GM18519 (cell line): ENCODE data around the gene NR6A1.

Source experiments
- ATAC-seq: cut with Tn5 transposase; IDR thresholded peaks from one replicate; pipeline ENCODE4 v1.9.1; 2021; ENCODE audit warnings: mild to moderate bottlenecking, moderate library complexity; ENCODE audit not compliant: unreplicated experiment, low FRiP score

The NR6A1 gene

DNA sequence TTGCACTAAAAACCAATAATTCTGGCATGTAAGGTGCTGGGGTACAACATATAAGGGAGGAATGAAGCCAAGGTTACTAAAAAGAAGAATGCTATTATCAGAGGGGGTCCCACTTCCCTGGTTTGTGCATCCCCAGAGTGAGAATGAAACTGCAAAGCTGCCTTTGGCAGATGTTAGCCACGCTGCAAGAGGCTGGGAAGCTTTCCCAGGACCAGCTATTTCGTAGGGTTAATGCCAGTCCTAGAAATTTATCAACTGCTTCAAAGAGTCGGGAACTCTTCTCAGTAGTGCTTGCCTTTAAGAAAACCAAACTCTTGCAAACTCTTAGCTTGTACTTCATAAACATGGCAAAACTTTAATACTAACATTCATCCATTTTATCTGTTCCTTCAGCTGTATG lies 176.4 kb downstream of the NR6A1 start:
- no peak for ATAC-seq

DNA sequence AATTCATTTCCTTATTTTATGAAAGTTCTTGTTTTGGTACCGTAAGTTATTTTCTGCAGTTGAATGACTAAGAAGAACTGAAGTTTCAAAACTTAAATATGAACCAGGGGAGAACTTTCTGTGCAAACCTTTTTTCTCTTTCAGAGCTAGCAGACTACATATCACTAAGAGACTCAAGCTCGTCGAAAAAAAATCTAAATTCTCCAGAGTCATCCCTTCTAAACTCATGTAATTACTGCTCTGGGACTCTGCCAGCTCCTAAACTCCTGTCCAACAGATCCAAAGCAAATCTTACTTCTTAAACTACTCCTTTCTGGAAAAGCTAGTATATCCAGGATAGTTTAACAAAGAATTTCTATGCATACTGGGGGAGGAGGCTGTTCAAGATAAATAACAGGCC lies 176.9 kb downstream of the NR6A1 start:
- ATAC-seq = no peak

DNA sequence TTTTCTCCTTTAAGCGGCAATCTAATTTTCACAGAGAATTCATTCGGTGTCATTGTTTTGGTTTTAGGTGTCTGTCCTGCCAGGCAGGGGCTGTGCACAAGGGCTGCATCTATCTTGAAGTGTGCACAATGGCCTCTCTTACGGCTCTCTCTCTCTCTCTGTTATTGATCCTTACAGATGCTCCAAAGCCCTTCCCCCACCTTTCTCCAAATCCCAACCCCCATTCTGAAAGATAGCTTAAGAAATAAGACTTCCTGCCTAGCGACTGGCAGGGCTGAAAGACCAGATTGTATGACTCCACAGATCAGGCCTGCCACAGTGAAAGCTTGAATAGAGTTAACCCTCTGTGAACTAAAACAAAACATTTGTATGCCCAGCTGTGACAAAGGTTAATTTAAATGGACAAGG lies 177.5 kb downstream of the NR6A1 start:
- ATAC-seq = no peak

DNA sequence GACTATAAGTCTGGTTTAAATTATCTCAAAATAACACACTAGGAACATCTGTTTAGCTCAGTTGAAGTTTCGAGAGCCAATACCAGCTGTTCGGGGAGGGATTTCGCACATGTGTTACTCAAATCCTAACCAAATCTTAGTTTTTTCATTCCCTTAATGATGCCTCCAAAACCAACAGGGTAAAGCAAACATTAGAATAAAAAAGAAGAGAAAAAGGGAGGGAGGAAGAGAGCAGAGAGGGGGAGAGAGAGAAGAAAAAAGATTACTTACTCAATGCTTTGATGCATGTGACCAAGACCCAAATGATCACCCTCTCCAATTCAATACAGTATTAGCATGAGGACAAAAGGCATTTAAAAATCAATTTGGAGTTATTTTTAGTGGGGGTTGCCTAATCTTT lies 177.9 kb downstream of the NR6A1 start:
- ATAC-seq = no peak

DNA sequence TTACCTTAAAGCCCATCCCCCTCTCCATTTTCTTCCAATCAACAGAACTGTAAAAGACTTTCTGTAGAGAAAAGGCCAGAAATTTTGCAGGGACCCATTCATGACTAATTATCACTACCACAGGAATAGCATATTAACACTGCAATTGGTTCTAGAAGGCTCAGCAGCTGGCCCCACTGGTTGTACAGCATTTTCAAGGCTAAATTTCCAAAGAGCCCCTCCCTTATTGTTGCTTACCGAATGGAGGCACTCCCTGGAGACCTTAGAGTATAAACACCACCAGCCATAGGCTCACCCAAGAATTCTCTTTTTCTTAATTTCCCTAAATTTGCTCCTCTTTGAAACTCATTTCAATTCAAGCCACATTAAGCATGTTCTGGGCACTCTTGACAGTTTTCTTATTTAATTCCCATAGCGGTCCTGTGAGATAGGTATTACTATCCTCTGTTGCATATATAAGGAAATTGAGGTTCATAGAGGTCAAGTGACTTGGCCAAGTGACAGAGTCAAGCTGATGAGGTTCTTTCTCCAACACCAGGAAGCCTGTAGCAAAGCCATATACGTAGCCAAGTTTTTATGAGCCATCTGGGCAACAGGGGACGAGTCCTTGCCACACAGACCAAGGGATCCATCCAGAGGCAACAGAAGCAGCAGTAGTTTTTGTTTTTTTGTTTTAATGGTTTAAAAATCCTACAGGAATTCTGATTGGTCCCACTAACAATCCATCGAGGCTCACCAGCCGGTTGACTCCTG lies 180.0 kb downstream of the NR6A1 start:
- no peak for ATAC-seq

DNA sequence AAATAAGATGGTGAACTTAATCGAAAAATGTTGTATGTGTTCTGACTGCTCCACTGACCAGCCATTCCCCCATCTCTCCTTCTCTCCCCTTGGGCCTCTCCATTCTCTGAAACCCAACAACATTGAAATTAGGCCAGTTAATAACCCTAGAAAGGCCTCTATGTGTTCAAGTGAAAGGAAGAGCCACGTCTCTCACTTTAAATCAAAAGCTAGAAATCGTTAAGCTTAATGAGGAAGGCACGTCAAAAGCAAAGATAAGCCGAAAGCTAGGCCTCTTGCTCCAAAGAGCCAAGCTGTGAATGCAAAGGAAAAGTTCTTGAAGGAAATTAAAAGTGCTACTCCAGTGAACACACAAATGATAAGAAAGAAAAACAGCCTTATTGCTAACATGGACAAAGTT lies 186.5 kb downstream of the NR6A1 start:
- ATAC-seq = no peak

DNA sequence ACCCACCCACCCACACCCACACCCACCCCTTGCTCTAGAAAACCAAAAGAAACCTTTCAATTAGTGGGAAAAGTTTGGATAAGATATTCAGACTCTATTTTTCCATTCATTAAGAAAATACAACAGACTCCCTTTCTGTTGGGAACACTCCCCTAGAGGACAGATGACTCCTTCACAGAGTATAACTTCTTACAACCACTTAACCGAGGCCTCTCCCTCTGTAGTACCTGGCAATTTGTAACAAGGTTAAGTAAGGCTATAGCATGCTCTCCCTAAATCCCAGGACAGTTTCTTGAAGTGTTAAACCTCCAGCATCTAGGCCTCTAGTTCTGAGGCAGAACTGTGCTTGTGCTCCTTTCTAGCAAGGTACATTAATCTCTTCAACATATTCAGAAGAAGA lies 188.0 kb downstream of the NR6A1 start:
- no peak for ATAC-seq

DNA sequence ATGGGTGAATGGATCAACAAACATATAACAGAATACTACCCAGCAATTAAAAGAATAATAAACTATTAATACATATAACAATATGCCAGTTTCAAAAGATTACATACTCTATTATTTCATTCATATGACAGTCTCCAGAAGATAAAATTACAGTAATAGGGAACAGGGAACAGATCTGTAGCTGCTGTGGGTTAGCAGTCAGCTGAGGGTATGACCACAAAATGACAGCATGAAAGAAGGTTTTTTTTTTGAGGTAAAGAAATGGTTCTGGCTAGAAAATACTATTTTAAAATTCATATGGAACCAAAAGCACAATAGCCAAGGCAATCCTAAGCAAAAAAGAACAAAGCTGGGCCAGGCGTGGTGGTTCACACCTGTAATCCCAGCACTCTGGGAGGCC lies 190.9 kb downstream of the NR6A1 start:
- no peak for ATAC-seq

DNA sequence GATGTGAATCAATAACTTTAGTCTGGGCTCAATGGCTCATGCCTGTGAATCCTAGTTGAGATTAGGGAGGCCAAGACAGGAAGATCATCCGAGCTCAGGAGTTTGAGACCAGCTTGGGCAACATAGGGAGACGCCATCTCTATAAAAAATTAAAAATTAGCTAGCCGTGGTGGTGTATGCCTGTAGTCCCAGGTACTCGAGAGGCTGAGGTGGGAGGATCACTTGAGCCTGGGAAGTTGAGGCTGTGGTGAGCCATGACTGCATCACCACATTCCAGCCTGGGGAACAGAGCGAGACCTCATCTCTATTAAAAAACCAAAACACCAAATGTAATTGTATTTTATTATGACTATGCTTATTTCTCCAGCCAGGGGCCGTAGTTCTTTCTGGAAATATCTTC lies 194.4 kb downstream of the NR6A1 start:
- ATAC-seq = no peak

DNA sequence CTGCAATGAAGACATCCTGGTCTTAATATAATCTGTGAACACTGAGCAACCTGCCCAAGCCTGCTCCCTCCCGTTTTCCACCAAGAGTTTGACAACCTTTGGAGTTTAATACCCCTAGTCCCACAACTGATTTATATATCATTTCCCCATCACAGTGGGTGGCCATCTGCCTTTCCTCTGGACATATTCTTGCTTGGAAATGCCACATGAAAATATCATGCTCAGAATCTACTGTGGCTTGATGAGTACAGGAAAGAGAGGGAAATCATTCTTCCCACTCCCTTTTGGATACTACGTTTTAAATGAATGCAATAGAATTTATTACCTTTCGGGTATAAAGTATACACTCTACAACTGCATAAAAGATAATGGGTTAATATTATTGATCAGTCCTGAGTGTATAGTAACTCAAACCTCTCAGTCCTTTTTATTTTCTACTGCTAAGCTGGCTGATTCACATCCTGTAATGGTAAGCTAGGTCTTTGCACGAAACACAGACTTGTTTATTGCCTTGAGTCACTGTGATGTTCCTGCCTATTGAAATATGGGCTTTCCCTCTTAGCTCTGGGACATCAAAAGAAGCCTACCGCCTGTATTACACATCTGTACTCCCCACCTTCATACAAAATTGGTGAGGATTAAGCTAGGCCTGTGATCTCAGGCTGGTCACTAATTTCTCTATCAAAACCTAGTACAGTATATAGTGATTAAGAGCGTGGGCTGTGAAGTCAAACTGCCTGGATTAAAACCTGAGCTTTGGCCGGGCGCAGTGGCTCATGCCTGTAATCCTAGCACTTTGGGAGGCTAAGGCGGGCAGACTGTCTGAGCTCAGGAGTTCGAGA lies 196.4 kb downstream of the NR6A1 start:
- ATAC-seq = no peak

DNA sequence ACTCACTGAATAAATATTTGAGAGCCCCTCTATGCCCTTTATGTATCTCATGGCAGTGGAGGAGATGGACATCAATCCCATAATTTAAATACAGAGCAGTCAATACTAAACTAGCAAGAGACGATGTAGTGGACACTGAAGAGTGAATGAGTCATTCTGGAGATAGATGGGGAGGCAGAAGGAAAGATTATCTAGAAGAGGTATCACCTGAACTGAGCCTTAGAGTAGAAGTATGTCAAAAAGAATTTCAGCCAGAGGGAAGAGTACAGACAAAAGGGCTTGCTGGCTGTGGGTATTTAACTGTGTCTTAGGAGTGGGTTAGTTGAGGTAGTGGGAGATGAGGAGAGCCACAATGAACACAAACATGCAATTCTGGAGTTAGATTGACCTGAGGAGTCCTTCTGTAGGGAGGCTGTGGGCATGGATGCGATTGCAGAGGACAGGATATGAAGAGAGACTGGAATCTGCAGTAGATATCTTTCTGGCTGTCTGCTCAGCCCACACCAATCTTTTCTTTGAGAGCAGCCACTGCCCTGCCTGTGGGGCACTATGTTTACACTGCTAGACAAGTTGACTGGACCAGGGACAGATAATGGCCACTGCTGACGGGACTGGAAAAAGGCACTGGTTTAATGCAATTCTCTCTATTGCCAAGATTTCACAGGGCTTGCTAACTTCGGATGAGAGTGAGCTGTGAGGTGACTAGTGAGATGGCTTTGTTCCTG lies 200.0 kb downstream of the NR6A1 start:
- no peak for ATAC-seq

DNA sequence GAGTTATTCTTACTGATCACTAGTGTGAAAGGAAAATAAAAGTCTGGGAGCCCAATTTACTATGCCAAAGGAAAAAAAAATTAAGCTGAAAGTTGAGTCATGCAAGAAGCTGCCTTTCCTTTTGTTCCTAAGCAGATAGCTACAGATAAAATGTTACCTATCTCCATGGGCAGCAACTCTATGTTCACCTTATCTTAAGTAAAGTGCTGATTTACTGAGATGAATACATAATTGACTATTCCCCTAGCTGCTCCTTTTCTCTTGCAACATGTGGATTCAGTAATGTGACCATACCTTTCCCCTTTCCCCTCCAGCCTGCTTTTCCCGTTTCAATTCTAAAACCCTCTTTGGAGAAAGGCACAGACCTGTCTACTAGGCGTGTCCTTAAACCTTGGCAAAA lies 201.2 kb downstream of the NR6A1 start:
- ATAC-seq = no peak

DNA sequence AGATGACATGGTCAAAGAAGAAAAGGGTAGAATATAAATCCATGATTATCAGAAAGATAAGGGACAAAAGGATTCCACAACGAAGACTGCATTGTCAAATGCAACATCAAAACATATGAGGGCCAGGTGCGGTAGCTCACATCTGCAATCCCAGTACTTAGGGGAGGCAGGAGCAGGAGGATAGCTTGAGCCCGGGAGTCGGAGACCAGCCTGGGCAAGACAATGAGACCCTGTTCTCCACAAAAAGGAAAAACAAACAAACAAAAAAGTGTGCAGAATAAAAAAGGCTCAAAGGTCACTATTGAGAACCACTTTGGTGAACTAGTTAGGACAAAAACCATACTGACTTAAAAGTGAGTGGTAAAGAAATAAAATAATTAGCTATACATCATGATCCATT lies 203.7 kb downstream of the NR6A1 start:
- no peak for ATAC-seq

DNA sequence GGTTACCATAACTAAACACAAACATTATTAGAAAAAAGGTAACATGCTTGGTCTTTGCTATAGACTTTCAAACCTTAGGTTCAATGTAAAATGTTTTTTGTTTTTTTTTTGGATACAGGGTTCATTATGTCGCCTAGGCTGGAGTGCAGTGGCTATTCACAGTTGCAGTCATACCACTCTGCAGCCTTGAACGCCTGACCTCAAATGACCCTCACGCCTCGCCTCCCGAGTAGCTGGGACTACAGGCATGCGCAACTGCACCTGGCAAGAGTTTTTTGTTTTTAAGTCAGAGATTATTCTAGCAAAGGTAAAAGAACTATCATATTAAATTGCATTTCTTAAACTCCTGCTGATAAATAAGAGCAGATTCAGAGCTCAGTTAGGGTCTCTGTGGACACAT lies 208.8 kb downstream of the NR6A1 start:
- no peak for ATAC-seq

DNA sequence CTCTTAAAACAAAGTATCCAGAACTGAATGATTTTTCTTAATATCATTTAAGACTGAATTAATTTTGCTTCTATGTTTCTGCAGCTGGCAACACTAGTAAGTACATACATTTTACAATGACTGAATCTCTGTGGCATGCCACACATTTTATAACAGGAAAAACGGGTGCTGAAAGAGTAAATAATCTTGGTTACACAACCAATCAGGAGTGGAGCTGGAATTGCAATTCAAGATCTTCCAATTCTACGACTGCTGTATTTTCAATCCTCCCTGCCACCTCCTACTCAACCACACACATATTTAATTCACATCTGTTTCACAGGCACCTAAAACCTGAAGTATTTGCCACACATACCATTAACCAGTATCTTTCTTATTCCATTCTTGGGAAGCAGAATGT lies 211.2 kb downstream of the NR6A1 start:
- ATAC-seq = no peak

DNA sequence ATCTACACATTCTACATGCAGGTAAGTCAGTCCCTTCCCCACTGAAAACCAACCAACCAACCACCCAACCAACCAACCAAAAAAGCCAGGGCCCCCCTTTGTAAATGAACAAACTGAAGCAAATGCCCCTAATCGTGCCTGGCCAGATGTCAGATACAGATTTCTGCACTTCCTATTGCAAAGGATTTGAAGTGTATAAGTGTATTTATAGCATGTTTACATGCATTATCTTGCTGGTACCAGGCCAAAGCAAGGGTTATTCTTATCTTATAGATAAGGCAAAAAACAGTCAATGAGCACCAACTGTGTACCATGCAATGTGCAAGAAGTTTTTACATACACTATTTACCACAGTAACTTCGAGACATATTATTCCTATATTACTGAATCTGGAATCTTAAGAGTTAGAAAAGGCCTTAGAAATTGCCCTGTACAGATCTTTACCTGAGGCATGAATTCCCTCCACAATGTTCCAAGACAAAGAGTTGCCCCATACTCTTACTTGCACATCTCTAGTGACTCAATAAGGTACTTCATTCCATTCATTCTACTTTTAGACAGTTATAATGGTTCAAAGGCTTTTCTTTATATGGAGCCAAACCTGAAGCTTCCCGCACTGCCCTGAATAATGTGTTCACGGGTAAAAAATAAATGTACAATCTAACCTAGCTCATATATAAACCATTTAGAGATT lies 212.2 kb downstream of the NR6A1 start:
- ATAC-seq = no peak

DNA sequence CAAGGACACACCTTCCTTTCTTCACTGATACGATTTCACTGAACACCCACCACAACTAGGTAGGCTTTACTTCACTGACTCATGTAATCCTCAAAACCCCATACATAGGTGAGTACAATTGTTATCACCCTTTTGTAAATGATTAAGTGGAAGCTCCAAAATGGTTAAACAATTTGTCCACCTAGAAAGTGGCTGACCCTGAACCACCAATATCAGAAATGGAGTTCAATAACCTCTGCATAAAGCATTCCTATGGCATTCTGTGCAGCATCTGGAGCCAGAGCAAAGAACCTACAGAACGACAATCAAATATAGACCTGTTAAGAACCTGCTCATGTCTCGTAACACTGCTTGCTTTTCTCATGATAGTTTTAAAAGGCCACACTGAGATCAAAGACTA lies 213.2 kb downstream of the NR6A1 start:
- no peak for ATAC-seq

DNA sequence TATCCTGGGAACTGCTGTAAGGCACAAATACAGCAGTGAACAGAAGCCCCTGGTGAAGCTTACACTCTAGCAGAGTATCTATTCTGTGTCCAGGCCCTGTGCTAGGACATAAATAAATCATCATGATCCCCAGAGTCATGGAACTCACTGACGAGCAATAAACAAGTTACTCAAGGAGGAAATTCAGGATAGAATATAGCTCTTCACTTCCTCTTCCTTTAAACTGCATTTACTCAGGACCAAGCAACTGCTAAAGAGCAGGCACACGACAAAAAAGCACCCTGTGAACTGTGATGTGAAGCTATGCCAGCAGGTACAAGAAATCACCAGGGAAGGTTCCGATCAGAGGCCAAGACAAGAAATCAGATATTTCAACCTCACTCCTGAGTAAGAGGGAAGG lies 216.1 kb downstream of the NR6A1 start:
- no peak for ATAC-seq

DNA sequence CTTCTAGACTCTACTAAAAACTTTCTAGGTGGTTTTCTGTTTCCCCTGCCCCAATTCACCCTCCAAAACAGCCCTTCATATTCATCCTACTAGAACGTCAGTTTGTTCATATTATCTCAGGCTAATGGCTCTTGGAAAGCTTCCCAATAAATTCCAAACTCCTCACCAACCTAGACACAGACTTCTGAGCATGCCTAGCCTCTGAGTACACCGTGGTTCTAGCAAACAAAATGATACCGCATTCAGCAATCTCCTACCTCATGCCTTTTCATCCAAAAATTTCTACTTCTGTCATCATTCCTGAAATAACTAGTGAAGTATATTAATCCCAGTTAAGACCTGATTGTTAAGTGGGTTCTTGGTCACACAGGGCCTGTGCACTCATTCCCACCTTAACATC lies 217.4 kb downstream of the NR6A1 start:
- ATAC-seq = no peak

DNA sequence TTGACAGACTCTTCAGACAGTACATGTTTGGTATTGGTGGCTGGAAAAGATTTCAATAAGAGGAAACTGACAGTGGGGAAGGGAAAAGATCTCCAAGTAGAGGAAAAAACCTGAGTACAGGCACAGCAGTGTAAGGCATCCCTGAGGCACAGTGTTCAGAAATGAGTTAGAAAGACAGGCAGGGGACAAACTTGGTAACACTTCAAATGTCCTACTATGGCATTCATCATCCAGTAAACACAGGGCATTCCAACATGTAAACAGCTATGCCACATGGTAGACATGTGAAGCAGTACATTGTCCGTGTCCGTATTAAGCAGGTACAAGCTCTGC lies 218.9 kb downstream of the NR6A1 start:
- ATAC-seq = no peak
